PFSK-1 (cell line): ENCODE measurements around the gene RPS6KA2.

Source experiments
- FOXP2 ChIP-seq: optimal IDR thresholded peaks from 2 replicates; pipeline ENCODE3; 2011; ENCODE audit warnings: borderline replicate concordance, control low read depth, inconsistent platforms; ENCODE audit not compliant: insufficient read depth; ENCODE audit errors: extremely low read length, extremely low read depth
- POLR2AphosphoS5 ChIP-seq: IDR thresholded peaks from 2 replicates; pipeline ENCODE4 v1.6.1; 2012; ENCODE audit warnings: low read depth, mild to moderate bottlenecking, control low read depth, low read length, moderate library complexity
- REST ChIP-seq, 2 experiments: IDR thresholded peaks; 2 replicates each; pipeline versions ENCODE4 v1.6.1 to v1.8.0; 2011 to 2012; ENCODE audit warnings: low read depth in 2 of 2, low read length in 2 of 2, control low read depth in 1 of 2, inconsistent platforms in 1 of 2, mild to moderate bottlenecking in 1 of 2, moderate library complexity in 1 of 2; ENCODE audit not compliant: insufficient read depth in 1 of 2
- SIN3A ChIP-seq: IDR thresholded peaks from 2 replicates; pipeline ENCODE4 v1.6.1; 2012; ENCODE audit warnings: mild to moderate bottlenecking, low read length, moderate library complexity, borderline replicate concordance; ENCODE audit not compliant: insufficient read depth
- TAF1 ChIP-seq: IDR thresholded peaks from 2 replicates; pipeline ENCODE4 v1.6.1; 2012; ENCODE audit warnings: low read length, control low read depth, borderline replicate concordance; ENCODE audit not compliant: insufficient read depth

The RPS6KA2 gene

GRCh38 chr6:166616261-166617238 lies 10.5 kb downstream of the RPS6KA2 start:
- TF ChIP-seq SIN3A: no peak
- no peak for TF ChIP-seq REST (IDR thresholded peaks at IDR 0.05; ENCODE audit: insufficient read depth in 1 of 2, low read depth in 2 of 2, low read length in 2 of 2)
- no peak for TF ChIP-seq FOXP2
- TF ChIP-seq POLR2AphosphoS5: no peak
- TF ChIP-seq TAF1: no peak

GRCh38 chr6:166615059-166615770 lies 11.8 kb downstream of the RPS6KA2 start:
- TF ChIP-seq SIN3A (no peak), POLR2AphosphoS5 (no peak), FOXP2 (no peak), REST (IDR thresholded peaks at IDR 0.05; ENCODE audit: insufficient read depth in 1 of 2, low read depth in 2 of 2, low read length in 2 of 2) (no peak), TAF1 (no peak)

GRCh38 chr6:166614589-166614988 lies 12.5 kb downstream of the RPS6KA2 start:
- TF ChIP-seq SIN3A (no peak), FOXP2 (no peak), TAF1 (no peak), POLR2AphosphoS5 (no peak), REST (IDR thresholded peaks at IDR 0.05; ENCODE audit: insufficient read depth in 1 of 2, low read depth in 2 of 2, low read length in 2 of 2) (no peak)

- TF ChIP-seq TAF1: no peak
- no peak for TF ChIP-seq SIN3A
- TF ChIP-seq POLR2AphosphoS5: no peak
- TF ChIP-seq FOXP2: no peak
- TF ChIP-seq REST (IDR thresholded peaks at IDR 0.05; ENCODE audit: insufficient read depth in 1 of 2, low read depth in 2 of 2, low read length in 2 of 2): no peak
Measured at GRCh38 chr6:166614171-166614583, 12.9 kb downstream of the RPS6KA2 start.
